RWPE2 (cell line): Measurements from ENCODE around the gene EZH2.

Experiments
- ATAC-seq: fragments of 200-7000 bp; cut with Tn5 transposase; 3 replicates; pipeline ENCODE4 v1.9.1; 2021; ENCODE audit warnings: low read depth
- DNase-seq: peaks from one replicate; pipeline ENCODE4 v3.0.0-alpha.2; 2020; ENCODE audit warnings: low spot score
- H3K27ac ChIP-seq: fragments of 450-650 bp; 2 replicates; pipeline ENCODE4 v1.5.1; 2017; ENCODE audit warnings: mild to moderate bottlenecking; ENCODE audit not compliant: poor library complexity, severe bottlenecking
- H3K27me3 ChIP-seq: fragments of 250-450 bp; sonication (Bioruptor Pico); 2 replicates; pipeline ENCODE4 v1.5.1; 2021; ENCODE audit warnings: mild to moderate bottlenecking, moderate library complexity; ENCODE audit not compliant: insufficient read depth, poor library complexity, severe bottlenecking
- H3K36me3 ChIP-seq: fragments of 250-450 bp; sonication (Bioruptor Pico); 2 replicates; pipeline ENCODE4 v1.5.1; 2020; ENCODE audit warnings: low read depth, mild to moderate bottlenecking, moderate library complexity
- H3K4me1 ChIP-seq: fragments of 250-450 bp; sonication (Bioruptor Pico); 2 replicates; pipeline ENCODE4 v1.5.1; 2021; ENCODE audit warnings: mild to moderate bottlenecking, moderate library complexity; ENCODE audit not compliant: insufficient read depth, poor library complexity, severe bottlenecking
- H3K4me3 ChIP-seq: fragments of 250-450 bp; sonication (Bioruptor Pico); 2 replicates; pipeline ENCODE4 v1.5.1; 2021; ENCODE audit warnings: mild to moderate bottlenecking, moderate library complexity; ENCODE audit not compliant: severe bottlenecking
- H3K9me3 ChIP-seq: fragments of 250-450 bp; sonication (Bioruptor Pico); 2 replicates; pipeline ENCODE4 v1.5.1; 2021; ENCODE audit warnings: mild to moderate bottlenecking, moderate library complexity; ENCODE audit not compliant: severe bottlenecking
- CTCF ChIP-seq: fragments of 450-650 bp; IDR thresholded peaks from one replicate; pipeline ENCODE4 v1.5.1; 2017; ENCODE audit warnings: mild to moderate bottlenecking, moderate library complexity; ENCODE audit not compliant: poor library complexity, severe bottlenecking

EZH2 gene

DNA sequence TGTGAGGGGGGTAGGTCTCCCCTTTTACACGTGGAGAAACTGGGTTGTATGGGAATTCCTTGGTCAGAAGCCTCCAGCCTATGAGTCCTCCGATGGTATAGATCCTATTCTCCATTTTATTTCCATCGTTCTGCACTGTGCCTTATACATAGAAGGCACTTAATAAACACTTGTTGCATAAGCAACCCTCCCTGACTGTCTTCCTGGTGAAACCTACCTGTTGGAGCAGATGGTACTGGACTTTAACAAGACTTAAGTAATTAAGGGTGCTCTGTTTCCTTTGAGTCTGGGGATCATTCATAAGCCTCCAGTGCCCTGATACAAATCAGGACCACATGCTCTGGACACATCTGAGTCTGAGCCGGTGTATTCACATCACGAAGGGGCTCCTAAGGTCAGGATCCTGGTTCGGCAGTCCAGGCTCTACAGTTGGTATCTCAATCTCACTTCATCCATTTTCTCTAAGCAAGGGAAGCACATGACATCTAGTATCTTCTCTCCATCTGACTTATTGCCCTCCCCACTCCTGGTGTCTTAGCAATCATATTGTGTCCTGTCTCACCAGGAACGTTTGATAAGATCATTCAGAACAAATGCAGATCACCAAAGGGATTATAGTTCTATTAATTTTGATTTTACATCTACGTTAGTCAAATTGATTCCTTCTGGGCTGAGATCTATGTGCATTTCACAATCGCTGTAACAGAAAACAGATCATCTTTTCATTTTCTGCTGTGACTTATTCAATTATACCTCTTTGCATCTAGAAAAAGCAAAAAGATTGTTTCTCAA lies 22.8 kb upstream of the EZH2 start:
- Histone ChIP-seq H3K27me3 (no peaks in the 10 kb centered on the region), H3K4me3 (no peak overlapping the region), H3K36me3 (no peaks in the 10 kb centered on the region), H3K27ac (no peak overlapping the region), H3K9me3 (no peaks in the 10 kb centered on the region), H3K4me1 (no peaks in the 10 kb centered on the region)
- DNase-seq (no peak), ATAC-seq (no peak)
- TF ChIP-seq CTCF: no peak

DNA sequence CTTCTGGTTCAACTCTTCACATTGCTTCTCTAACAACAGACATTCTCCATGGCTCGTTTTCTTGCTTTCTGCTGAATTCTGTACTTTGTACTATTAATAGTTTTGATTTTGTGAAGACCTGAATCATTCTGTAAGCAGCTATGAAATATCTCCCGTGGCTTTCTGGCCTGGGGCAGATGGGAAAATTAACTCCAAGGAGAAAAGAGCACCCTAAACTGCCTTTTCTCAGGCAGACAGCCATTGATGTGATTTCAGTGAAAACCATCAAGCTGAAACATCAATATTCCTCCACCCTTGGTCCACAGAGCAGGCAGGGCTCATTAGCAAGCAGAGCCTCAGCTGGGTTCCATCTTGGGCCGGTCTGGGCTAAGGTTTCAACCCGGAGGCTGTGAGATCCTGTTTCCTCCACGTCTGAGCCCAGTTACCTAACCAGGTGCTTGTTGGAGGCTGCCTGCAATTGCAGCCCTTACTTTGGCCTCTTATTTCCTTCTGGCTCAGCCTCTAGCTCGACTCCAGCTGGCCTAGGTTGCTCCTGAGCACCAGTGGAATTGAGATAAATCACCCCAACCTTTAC lies 21.1 kb upstream of the EZH2 start:
- H3K9me3 ChIP-seq: no peaks in the 10 kb centered on the region
- no peak overlapping the region for H3K4me3 ChIP-seq
- no peak overlapping the region for H3K27ac ChIP-seq
- no peaks in the 10 kb centered on the region for H3K27me3 ChIP-seq
- H3K4me1 ChIP-seq: no peaks in the 10 kb centered on the region
- ATAC-seq (no peak), DNase-seq (no peak)
- TF ChIP-seq CTCF: no peak
- H3K36me3 ChIP-seq: no peaks in the 10 kb centered on the region

- H3K4me1 ChIP-seq: no peaks in the 10 kb centered on the region
- no peak overlapping the region for H3K4me3 ChIP-seq
- DNase-seq (no peak), ATAC-seq (no peak)
- H3K27me3 ChIP-seq: no peaks in the 10 kb centered on the region
- H3K36me3 ChIP-seq: no peaks in the 10 kb centered on the region
- TF ChIP-seq CTCF: no peak
- H3K27ac ChIP-seq: no peak overlapping the region
- no peaks in the 10 kb centered on the region for H3K9me3 ChIP-seq
These were observed 19.4 kb upstream of the EZH2 start for GRCh38 chr7:148903504-148903903.

DNA sequence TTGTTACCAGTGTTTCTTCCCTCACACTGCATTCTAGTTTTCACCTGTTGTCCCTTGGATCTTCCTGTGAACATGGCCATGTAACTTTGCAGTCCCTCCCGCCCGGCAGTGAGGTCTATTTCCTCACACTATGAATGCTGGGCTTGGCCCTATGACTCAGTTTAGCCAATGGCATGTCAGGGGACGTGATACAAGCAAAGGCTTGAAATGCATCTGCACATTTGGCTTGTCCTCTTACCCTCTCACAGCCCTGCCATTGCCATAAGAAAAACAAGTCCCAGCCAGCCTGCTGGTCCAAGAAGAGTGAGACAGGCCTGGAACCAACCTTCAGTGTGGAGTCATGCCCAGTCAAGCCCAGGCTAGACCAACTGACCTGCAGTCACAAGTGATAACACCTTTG lies 17.1 kb upstream of the EZH2 start:
- no peak overlapping the region for H3K27ac ChIP-seq
- DNase-seq: no peak
- no peaks in the 10 kb centered on the region for H3K4me1 ChIP-seq
- H3K27me3 ChIP-seq: no peaks in the 10 kb centered on the region
- no peaks in the 10 kb centered on the region for H3K9me3 ChIP-seq
- ATAC-seq: peak; percentile 55
- H3K36me3 ChIP-seq: no peaks in the 10 kb centered on the region
- no peak for TF ChIP-seq CTCF
- no peak overlapping the region for H3K4me3 ChIP-seq
